ENCODE measurements around the gene ADGRD1.
"Not testable (repeated sequence)": the region's sequence is repeated elsewhere in the genome, so short reads cannot be mapped to it uniquely, and the experiment has no call there.

ADGRD1 gene

GRCh38 chr12:130953771-130954543 lies at the start of gene ADGRD1:
ADGRD1 (plus strand) TSS chr12:130953907; CDS start chr12:130954466, 559 bp downstream.
- DNase-seq (ENCODE audit: low read depth in 2 of 2): no peak

GRCh38 chr12:130904064-130904463 lies 49.6 kb upstream of the ADGRD1 start:
- no peak for DNase-seq (ENCODE audit: low read depth in 2 of 2)

- DNase-seq (ENCODE audit: low read depth in 2 of 2): not testable (repeated sequence)
Observed at GRCh38 chr12:130904936-130905455, 48.7 kb upstream of the ADGRD1 start.

GRCh38 chr12:130909111-130909510 lies 44.6 kb upstream of the ADGRD1 start:
- no peak for DNase-seq (ENCODE audit: low read depth in 2 of 2)

GRCh38 chr12:130911193-130911592 lies 42.5 kb upstream of the ADGRD1 start:
- DNase-seq (ENCODE audit: low read depth in 2 of 2): no peak

GRCh38 chr12:130911933-130912332 lies 41.8 kb upstream of the ADGRD1 start:
- DNase-seq (ENCODE audit: low read depth in 2 of 2): no peak

- no peak for DNase-seq (ENCODE audit: low read depth in 2 of 2)
Observed at GRCh38 chr12:130916241-130916911, 37.3 kb upstream of the ADGRD1 start.

- no peak for DNase-seq (ENCODE audit: low read depth in 2 of 2)
Observed at GRCh38 chr12:130917607-130918006, 36.1 kb upstream of the ADGRD1 start.

- no peak for DNase-seq (ENCODE audit: low read depth in 2 of 2)
Observed at GRCh38 chr12:130919086-130919485, 34.6 kb upstream of the ADGRD1 start.

GRCh38 chr12:130920119-130920703 lies 33.5 kb upstream of the ADGRD1 start:
- no peak for DNase-seq (ENCODE audit: low read depth in 2 of 2)

- no peak for DNase-seq (ENCODE audit: low read depth in 2 of 2)
Observed at GRCh38 chr12:130920723-130921381, 32.9 kb upstream of the ADGRD1 start.

GRCh38 chr12:130922511-130922953 lies 31.2 kb upstream of the ADGRD1 start:
- DNase-seq (ENCODE audit: low read depth in 2 of 2): no peak

GRCh38 chr12:130924966-130925665 lies 28.6 kb upstream of the ADGRD1 start:
- no peak for DNase-seq (ENCODE audit: low read depth in 2 of 2)

GRCh38 chr12:130925666-130926015 lies 28.1 kb upstream of the ADGRD1 start:
- no peak for DNase-seq (ENCODE audit: low read depth in 2 of 2)

GRCh38 chr12:130929363-130929762 lies 24.3 kb upstream of the ADGRD1 start:
- no peak for DNase-seq (ENCODE audit: low read depth in 2 of 2)

- DNase-seq (ENCODE audit: low read depth in 2 of 2): no peak
Observed at GRCh38 chr12:130932061-130932930, 21.4 kb upstream of the ADGRD1 start.

GRCh38 chr12:130933269-130933995 lies 20.3 kb upstream of the ADGRD1 start:
- no peak for DNase-seq (ENCODE audit: low read depth in 2 of 2)

GRCh38 chr12:130934753-130935152 lies 19.0 kb upstream of the ADGRD1 start:
- DNase-seq (ENCODE audit: low read depth in 2 of 2): no peak

GRCh38 chr12:130936561-130936960 lies 17.1 kb upstream of the ADGRD1 start:
- DNase-seq (ENCODE audit: low read depth in 2 of 2): no peak

GRCh38 chr12:130937063-130937462 lies 16.6 kb upstream of the ADGRD1 start:
- no peak for DNase-seq (ENCODE audit: low read depth in 2 of 2)
